Left renal cortex interstitium (tissue), 4 donors: ENCODE measurements around the gene ADM5. TPM values are rescaled to one million over a fixed set of nuclear protein-coding genes. Genes with fewer than 3 reads are reported as not detected.

Experiments used
- polyA plus RNA-seq, 4 donors: library from polyadenylated mRNA; unstranded; fragments of 120-200 nt; gene quantifications; one replicate each; pipeline ENCODE4 v1.2.1, GENCODE V29; 2013; ENCODE audit not compliant: insufficient read length in 4 of 4

ADM5 gene
- polyA plus RNA-seq, 4 donors = 0.49 to 2.1 (median 1.5) TPM

Other genes with a start within 250 kb of the ADM5 start
- gene SLC17A7, start 248.1 kb upstream of the ADM5 start, polyA plus RNA-seq = under 1 TPM; 0.25 to 0.61 (median 0.45) TPM
- 100 to 1,000 TPM in 1 of 4 donors, 10 to 100 TPM in 3; 82.3 to 106 (median 94.2) TPM for gene PIH1D1, start 237.8 kb upstream of the ADM5 start, polyA plus RNA-seq
- 10 to 100 TPM; 14.6 to 29.7 (median 25.2) TPM for gene ALDH16A1, start 236.4 kb upstream of the ADM5 start, polyA plus RNA-seq
- 1 to 10 TPM; 2.7 to 4.6 (median 4.1) TPM for gene FLT3LG, start 215.4 kb upstream of the ADM5 start, polyA plus RNA-seq
- 1,000 to 10,000 TPM; 2,373 to 3,513 (median 2,918) TPM for gene RPL13A, start 202.0 kb upstream of the ADM5 start, polyA plus RNA-seq
- gene RPS11, start 193.2 kb upstream of the ADM5 start, polyA plus RNA-seq = 1,000 to 10,000 TPM; 2,347 to 3,212 (median 2,796) TPM
- gene FCGRT, start 176.9 kb upstream of the ADM5 start, polyA plus RNA-seq = 100 to 1,000 TPM; 235 to 340 (median 283) TPM
- gene RCN3, start 161.6 kb upstream of the ADM5 start, polyA plus RNA-seq = 10 to 100 TPM; 13.2 to 27.9 (median 23.9) TPM
- gene NOSIP, start 109.0 kb upstream of the ADM5 start, polyA plus RNA-seq = 10 to 100 TPM; 62.3 to 89.4 (median 68.5) TPM
- 10 to 100 TPM in 1 of 4 donors, 1 to 10 TPM in 3; 6.1 to 10.6 (median 7.1) TPM for gene PRRG2, start 108.3 kb upstream of the ADM5 start, polyA plus RNA-seq
- gene PRR12, start 98.4 kb upstream of the ADM5 start, polyA plus RNA-seq = 10 to 100 TPM; 15.1 to 32.6 (median 26.6) TPM
- gene RRAS, start 49.5 kb upstream of the ADM5 start, polyA plus RNA-seq = 10 to 100 TPM; 21.5 to 40.8 (median 26.9) TPM
- gene SCAF1, start 47.4 kb upstream of the ADM5 start, polyA plus RNA-seq = 10 to 100 TPM; 25.0 to 50.3 (median 40.5) TPM
- gene IRF3, start 23.7 kb upstream of the ADM5 start, polyA plus RNA-seq = 10 to 100 TPM; 34.9 to 76.8 (median 65.1) TPM
- 10 to 100 TPM; 17.6 to 33.9 (median 31.0) TPM for gene BCL2L12, start 23.7 kb upstream of the ADM5 start, polyA plus RNA-seq
- gene PRMT1, start 12.3 kb upstream of the ADM5 start, polyA plus RNA-seq = 100 to 1,000 TPM; 192 to 264 (median 241) TPM
- 10 to 100 TPM; 10.0 to 13.1 (median 11.3) TPM for gene CPT1C, start 1.5 kb downstream of the ADM5 start, polyA plus RNA-seq
- under 1 TPM in 2 of 4 donors, not detected in 2; 0.14 TPM for gene TSKS, start 73.7 kb downstream of the ADM5 start, polyA plus RNA-seq
- 10 to 100 TPM; 46.1 to 79.9 (median 67.1) TPM for gene AP2A1, start 77.4 kb downstream of the ADM5 start, polyA plus RNA-seq
- 10 to 100 TPM; 30.8 to 46.3 (median 39.4) TPM for gene FUZ, start 123.7 kb downstream of the ADM5 start, polyA plus RNA-seq
- gene MED25, start 128.7 kb downstream of the ADM5 start, polyA plus RNA-seq = 10 to 100 TPM; 52.5 to 80.8 (median 67.4) TPM
- gene PTOV1, start 161.6 kb downstream of the ADM5 start, polyA plus RNA-seq = 100 to 1,000 TPM; 234 to 396 (median 355) TPM
- gene PNKP, start 178.0 kb downstream of the ADM5 start, polyA plus RNA-seq = 100 to 1,000 TPM in 1 of 4 donors, 10 to 100 TPM in 3; 33.1 to 104 (median 72.8) TPM
- gene AKT1S1, start 187.8 kb downstream of the ADM5 start, polyA plus RNA-seq = 10 to 100 TPM; 27.4 to 49.0 (median 39.7) TPM
- 10 to 100 TPM; 38.5 to 61.3 (median 48.5) TPM for gene TBC1D17, start 188.1 kb downstream of the ADM5 start, polyA plus RNA-seq
- gene IL4I1, start 207.3 kb downstream of the ADM5 start, polyA plus RNA-seq = 1 to 10 TPM; 2.3 to 3.0 (median 2.5) TPM
- 10 to 100 TPM; 20.2 to 31.1 (median 26.8) TPM for gene ATF5, start 239.6 kb downstream of the ADM5 start, polyA plus RNA-seq
- gene NUP62, start 239.9 kb downstream of the ADM5 start, polyA plus RNA-seq = 10 to 100 TPM; 51.8 to 82.7 (median 65.2) TPM